HG03139 (cell line): ENCODE results near the gene PTPRN2.

ENCODE experiments used
- ATAC-seq: cut with Tn5 transposase; IDR thresholded peaks from one replicate; pipeline ENCODE4 v1.9.1; 2021; ENCODE audit not compliant: unreplicated experiment

Gene PTPRN2

DNA sequence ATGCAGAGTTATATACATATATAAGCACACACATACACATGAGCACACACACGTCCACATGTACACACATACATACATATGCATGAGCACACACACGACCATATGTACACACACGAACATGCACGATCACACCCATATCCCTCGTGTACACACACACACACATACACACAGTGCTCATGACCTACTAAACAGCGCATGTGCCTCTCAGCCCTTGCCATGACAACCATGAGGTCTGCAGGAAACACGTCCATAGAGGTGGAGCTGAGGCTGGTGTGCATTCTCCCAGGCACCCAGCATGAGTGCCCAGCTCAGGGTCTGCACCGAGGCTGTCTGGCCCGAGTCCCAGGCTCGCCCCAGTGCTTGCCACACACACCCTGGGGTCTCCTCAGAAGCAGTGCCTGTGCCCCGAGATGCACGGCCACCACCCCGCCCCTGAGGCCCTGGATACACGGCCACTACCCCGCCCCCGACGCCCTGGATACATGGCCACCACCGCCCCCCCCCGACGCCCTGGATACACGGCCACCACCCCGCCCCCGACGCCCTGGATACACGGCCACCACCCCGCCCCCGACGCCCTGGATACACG is 721.2 kb downstream of the PTPRN2 start:
- no peak for ATAC-seq

DNA sequence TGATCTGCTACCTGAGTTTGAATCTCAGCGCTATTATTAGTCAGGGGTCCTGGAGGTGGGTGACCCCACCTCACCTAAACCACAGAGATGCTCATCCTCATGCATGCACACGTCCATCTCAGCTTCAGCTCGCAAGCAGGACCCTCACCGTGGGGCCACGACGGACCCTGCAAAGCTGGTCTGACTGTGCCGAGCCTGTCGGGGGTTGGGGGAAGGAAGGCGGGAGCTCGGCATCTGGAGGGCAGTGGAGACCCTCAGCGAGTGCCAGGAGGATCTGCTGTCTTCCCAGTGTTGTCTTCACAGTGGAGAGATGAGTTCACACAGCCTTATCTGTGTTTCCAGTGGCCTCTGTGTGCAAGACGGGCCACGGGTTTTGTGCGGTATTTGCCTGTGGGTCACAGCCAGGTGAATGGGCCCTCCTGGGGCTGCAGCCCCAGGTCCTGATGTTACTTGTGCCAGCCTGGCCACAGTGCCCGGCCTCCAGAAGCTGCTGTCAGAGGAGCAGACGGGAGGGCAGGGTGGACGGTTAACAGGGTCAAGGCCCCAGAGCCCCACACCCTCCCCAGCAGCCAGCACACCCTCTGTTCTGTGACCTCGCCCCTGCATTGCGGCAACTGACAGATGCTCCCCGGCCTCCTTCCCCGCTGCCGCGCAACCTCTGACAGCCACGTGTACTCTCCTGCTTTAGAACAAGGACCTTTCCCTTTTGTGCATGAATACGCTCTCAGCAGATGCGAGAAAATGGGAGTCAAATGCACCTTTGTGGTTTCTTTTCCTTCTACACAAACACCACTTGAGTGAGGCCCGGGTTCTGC is 722.1 kb downstream of the PTPRN2 start:
- no peak for ATAC-seq

DNA sequence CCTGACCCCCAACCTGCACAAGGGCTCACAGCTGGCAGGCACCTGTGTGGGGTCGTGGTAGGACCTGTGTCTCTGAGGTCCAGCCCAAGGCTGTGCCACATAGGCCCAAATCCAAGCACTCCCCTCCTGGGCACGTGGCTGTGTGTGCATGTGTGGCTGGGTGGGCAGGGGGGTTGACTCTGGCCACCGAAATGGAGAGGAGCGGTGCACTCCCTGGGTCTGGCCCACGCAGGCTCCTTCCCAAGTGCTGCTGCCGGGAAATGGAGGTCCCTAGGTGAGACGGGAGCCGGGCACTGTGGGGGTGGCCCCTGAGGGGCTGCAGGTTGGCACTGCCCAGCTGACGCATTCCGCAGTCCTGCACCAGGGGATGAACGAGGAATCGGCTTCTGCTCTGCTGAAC is 722.7 kb downstream of the PTPRN2 start:
- ATAC-seq = no peak

DNA sequence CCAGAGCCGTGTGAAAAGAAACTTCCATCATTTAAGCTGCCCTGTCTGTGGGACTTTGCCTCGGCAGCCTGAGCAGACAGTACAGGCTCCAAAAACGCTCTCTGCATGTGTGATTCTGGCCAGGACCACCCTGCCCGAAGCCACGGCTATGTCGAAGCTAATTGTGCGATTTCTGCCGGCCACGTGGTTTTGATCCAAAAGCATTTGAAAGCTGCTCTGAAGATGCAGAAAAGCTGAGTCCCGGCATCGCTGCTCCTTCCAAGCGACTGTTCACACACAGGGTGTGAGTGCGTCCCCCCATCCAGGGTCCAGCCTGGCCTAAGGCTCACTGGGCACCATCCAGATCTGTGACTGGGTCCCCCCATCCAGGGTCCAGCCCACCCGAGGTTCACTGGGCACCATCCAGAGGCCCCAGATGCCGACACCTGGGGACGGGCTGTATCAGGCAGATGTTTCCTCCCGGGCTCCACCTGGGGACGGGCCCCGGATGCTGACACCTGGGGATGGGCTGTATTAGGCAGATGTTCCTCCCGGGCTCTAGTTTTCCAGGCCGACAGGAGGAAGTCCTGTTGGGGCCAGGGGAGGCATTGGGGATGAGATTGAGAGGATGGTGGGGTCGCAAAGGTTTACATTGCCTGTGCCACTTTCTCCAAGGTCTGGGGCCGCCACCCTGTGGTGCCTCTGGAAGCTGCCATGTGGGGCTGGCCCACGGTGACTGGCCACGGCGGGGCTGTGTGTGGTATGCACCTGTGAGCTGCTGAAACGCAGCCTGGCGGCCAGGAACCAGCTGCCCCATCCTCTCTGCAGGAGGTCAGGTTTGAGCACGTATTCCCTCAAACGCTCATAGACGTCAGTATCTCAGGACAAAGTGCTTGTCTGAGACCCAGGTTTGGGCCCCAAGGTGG is 723.5 kb downstream of the PTPRN2 start:
- ATAC-seq = no peak

DNA sequence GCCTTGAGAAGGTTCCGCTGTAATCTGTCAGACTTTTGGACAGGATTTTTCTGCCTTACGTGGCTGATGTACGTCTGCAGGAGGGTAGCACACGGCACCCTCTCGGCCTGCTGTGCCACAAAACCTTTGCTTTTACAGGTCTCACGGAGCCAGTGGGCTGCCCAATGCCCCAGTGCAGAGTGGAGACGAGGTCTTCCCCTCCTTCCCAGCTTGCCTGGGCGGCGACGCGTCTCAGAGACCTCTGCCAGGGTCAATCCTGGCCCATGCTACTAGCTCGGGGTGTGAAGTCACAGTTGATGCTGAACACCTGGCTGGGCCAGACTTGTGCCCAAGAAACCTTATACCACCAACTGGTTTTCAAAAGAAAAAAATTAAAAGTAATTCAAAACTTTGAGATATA is 724.4 kb downstream of the PTPRN2 start:
- no peak for ATAC-seq

DNA sequence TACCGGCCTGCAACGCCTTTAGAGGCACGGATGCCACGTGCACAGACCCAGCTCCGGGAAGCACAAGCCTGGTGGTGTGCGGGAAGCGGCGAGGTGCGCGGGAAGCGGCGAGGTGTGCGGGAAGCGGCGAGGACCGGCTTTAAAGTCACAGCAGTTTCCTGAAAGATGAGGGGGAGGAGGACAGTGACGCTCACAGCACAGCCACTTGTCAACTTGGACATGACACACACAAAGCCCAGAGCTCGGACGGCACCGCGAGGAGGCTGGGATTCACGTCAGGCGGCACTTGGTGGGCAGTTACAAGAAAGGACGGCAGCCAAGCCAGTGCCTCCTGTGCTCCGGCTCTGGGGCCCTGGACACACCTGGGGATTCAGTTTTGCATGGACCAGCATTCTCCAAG is 724.9 kb downstream of the PTPRN2 start:
- no peak for ATAC-seq

DNA sequence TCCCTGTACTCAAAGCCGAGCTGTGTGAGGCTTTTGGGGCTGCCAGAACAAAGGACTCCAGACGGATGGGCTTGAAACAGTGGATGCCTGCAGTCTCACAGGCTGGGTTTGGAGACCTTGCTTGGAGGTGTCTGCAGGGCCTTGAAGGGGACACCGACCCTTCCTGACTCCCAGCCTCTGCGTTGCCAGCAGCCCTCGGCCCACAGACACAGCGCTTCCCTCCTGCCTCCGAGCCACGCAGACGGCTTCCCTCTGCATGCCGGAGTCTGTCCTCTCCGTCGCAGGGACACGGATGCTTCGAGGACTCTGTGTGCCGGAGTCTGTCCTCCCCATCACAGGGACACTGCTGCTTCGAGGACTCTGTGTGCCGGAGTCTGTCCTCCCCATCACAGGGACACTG is 726.1 kb downstream of the PTPRN2 start:
- ATAC-seq = no peak

DNA sequence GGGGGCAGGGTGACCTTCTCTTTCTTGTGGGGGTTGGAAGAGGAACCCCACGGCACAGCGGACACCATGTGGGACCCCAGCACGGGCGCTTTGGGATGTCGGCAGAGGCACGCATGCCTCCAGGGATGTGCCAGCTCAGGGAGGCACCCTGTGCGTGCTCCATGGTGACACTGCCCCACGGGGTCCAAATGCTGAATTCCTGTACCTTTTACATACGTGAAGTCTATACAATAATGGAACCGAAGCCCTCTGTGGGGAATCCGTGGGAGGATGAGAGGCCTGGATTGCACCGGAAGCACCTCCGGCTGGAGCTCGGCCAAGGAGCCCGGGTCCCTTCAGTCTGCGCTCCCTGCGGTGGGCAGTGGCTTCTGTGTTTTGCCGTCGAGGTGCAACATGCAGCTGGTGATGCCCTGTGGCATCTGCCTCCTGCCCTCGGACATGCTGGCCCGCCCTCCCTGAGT is 726.6 kb downstream of the PTPRN2 start:
- no peak for ATAC-seq

DNA sequence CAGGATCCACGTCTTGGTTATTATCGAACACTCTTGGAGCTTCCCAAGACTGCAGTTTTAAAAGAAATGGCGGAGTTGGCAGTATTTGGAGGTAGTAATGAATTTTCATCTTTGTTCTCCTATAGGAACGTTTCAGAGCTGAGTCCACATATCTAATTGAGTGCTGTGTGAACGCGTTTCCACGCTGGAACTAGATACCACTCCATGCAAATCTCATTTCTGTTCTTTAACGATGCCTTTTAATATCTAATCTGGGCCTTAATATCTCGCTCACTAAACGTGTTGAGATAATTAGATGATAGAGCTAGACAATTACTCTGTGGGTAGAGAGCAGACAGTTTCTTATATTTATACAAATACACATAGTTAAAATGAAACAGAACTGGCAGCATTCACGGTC is 727.2 kb downstream of the PTPRN2 start:
- no peak for ATAC-seq

DNA sequence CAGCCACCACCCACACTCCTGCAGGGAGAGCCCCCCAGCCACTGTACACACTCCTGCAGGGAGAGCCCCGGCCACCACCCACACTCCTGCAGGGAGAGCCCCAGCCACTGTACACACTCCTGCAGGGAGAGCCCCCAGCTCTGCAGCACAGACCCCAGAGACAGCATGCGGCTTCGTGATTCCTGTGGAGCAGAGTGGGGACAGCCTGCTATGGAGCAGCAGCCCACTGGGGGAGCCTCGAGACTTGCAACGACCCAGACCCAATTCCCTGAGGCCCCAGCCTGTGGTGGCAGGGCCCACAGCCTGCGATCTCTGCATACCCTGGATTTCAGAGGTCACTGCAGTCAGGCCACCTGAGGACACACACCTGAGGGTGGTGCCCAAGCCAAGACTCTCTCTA is 727.7 kb downstream of the PTPRN2 start:
- no peak for ATAC-seq

DNA sequence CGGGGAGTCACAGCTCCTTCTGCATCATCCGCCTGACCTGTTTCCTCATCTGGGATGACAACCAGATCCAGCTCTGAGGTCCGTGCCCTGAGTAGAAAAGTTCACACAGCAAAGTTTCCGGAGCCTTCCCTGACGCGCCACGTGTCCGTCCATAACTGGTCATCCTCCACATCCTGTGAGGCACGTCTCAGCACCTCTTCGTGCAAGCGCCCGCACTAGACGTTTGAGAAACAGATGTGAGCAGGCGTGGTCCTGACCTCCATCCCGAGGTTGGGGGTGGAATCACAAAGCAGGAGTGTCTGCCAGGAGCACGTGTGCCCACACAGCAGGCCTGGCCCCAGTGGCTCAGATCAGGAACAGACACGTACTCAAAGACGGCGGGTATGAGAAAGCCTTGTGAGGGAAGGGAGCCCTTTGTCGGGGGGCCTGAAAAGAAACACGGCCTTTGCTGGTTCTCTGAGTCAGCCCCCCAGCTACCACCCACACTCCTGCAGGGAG is 730.0 kb downstream of the PTPRN2 start:
- ATAC-seq = no peak

DNA sequence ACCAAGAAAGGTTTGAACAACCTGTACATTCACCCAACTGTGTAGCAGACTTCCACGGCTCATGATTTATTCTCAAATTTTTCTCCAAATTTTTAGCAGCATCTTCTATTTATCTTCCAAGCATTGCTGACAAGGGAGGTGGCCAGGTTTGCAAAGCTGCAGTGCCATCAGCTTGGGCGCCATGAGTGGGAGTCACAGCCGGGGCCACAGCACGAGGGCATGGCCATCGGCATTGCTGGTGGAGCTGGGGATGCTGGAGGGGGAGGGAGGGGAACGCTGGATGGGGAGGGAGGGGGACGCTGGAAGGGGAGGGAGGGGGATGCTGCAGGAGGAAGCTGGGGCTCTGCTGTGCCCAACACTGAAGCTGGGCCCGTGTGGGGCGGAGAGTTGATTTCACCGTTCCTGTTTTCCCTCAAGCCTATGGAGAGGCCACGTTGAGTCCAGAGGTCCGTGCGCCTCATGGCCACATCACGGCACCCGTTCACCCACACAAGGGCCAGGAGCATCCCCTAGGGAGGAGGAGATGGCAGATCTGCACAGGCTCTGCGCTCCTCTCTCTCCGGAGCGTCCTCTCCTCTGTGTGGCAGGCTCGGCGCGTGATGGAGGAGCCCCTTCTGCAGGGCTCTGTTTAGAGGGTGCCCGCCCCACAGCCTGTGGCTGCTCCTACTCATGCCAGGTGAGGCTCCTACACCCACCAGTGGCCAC is 730.6 kb downstream of the PTPRN2 start:
- no peak for ATAC-seq

DNA sequence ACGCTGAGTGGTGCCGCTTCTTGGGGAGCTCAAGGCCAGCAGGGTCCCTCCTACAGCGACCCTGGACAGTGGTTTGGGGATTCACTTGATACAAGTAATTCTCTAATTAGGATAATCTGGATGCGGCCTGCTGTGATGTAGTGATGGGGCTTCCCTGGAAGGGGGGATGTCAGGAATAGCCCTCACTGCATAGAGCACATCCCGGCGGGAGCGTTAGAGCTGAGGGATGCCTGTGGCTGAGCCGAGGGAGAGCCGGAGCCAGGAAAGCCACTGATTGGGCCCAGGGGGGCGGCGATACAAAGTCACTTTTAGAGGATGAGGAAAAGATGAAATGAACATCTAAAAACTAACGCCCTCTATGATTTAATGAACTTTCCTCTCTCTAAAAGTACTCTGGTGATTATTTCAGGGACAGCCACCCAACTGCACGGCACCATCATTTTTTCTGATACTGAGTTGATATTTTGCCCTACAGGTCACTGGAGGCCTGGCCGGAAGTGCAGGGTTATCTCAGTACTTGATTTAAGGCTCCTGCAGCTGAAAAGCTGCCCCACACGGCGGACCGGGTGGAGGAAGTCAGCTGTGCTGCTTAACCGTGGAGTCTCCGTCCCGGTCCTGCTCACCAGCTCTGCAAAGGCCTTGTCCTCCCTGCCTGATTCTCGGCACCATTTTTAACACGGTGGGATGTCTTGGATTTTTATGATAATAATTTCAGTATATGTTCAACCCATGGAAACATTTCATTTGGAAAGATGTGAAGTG is 732.0 kb downstream of the PTPRN2 start:
- ATAC-seq = no peak

DNA sequence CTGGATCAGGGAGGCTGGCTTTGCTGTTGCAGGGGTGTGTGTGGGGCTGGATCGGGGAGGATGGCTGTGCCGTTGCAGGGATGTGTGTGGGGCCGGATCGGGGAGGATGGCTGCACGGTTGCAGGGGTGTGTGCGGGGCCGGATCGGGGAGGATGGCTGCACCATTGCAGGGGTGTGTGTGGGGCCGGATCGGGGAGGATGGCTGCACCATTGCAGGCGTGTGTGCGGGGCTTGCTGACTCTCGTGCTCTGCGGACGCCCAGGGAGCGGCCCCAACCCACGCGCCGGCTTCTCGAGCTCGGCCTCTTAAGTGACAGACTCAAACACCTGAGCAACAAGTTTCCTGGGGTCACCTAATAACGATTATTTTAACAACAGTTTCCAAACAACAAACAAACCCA is 732.6 kb downstream of the PTPRN2 start:
- no peak for ATAC-seq

DNA sequence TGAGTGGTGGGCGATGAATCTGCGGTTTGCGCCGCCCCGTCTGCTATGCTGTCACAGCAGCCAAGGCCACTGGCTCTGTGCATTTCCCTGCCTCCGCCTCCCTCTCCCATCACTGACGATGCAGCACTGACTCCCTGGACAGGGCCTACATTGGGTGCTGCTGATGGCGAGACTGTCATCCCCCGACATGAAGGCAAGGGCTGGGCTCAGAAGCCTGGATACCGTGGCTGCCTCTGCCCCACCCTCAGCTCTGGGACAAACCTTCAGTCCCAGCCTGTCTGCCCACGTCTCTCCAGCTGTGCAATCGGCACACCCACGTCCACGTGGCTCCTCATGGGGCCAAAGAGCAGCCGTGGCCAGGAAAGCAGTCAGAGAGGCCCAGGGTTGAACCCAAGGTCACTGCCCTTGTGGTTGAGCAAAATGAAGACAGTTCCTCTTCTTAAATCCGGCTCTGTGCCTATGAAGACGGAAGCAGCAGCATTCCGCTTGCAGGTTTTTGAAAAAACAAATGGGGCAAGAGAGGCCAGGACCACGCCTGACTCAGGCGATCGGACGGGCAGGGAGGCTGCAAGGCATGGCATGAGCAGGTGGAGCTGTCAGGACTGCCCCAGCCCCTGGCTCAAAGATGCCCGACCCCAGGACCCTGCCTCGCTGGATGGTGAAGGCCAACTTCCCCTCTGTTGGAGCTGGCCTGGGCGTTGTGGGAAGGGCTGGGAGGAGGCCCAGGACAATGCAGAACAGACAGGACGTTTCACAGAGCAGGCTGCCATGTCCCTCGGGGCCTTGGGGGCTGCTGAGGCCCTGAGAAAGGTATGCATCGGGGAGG is 733.3 kb downstream of the PTPRN2 start:
- no peak for ATAC-seq

DNA sequence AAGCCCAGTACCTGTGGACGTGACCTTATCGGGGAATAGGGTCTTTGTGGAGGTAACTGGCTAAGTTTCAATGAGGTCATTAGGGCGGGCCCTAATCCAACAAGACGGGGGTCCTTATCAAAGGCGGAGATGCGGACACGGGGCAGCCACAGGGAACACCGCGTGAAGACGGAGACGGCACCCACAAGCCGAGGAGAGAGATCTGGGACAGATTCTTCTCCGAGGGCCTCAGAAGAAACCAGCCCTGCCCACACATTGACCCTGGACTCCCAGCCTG is 733.9 kb downstream of the PTPRN2 start:
- no peak for ATAC-seq

DNA sequence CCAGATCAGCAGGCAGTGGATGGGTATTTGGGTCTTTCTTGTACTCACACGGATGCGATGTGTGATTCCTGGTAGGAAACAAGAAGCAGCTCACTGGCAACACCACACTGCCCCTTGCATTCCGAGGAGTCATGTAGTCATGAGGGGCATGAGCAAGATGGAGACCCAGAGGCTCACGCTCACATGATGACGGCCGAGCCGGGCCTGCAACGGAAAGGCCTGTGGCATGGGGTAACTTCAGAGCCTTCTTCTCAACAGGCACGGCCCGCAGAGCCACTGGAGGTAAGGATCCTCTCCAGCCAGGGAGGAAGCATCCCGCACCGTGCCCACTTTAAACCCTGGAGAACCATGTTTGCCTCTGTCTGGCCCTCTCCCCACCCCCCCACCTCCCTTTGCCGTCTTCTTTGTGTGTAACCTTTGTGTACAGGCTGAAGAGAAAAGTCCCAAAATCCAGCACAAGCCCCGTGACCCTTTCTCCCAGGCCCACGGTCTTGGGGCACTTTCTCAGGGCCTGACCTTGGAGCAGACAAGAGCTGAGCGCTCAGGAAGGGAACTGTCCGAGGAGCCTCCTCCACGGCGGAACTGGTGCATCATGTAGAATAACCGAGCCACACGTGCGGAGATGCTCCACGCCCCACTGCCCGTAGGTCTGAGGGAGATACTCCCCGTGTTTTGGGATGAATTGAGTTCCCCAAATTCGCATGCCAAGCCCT is 734.4 kb downstream of the PTPRN2 start:
- ATAC-seq = no peak

DNA sequence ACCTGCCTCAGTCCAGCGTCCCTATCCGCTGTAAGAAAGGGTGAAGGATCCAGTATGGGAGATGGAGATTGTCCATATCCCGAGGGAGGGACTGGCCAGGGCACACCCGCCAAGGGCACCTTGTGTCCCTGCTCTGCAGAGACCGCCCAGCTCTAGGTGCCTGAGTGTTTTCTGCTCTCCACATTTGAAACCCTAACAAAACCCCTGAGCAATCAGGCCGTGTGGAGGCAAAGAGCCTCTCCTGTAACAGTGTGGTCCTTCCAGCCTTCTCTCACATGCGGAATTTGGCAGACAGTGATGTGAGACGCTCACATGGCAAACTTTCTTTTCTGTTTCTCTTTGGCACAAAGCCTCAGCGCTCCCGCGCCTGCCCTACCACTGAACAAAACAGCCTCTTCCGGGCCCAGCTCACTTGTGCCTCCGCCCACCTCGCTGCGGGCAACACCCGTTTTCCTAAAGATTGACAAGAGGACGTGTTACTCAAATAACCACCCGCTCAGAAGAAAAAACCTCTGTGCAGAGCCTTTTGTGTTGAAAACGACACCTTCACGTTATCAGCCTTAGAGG is 736.0 kb downstream of the PTPRN2 start:
- ATAC-seq = no peak
